ENCODE results near the gene TPP2.

Gene TPP2

GRCh38 chr13:102707467-102707866 lies 110.7 kb downstream of the TPP2 start:
- Histone ChIP-seq H2AFZ (ENCODE audit: low read depth, low read length) (no peak overlapping the region), H3K4me3 (ENCODE audit: low read length) (no peak overlapping the region), H3K27ac (ENCODE audit: low read length) (no peak overlapping the region), H3K36me3 (replicated peaks; ENCODE audit: low read depth, low read length) (no peaks in the 10 kb centered on the region), H4K20me1 (ENCODE audit: insufficient read depth, low read length) (no peaks in the 10 kb centered on the region), H3K4me1 (ENCODE audit: low read length) (no peaks in the 10 kb centered on the region), H3K4me2 (ENCODE audit: low read length) (no peak overlapping the region), H3K9me3 (ENCODE audit: insufficient read depth, low read length) (no peaks in the 10 kb centered on the region), H3K9ac (ENCODE audit: low read length) (no peak overlapping the region), H3K79me2 (ENCODE audit: low read length) (no peaks in the 10 kb centered on the region), H3K27me3 (ENCODE audit: low read depth, low read length) (peaks cover 11% of the 10 kb centered on the region)
- TF ChIP-seq CTCF (IDR thresholded peaks at IDR 0.05; ENCODE audit: low read depth, low read length) (no peak), EZH2phosphoT487 (IDR thresholded peaks at IDR 0.05; ENCODE audit: low read depth) (no peak)

GRCh38 chr13:102708211-102708610 lies 111.4 kb downstream of the TPP2 start:
- Histone ChIP-seq H3K9me3 (ENCODE audit: insufficient read depth, low read length) (no peaks in the 10 kb centered on the region), H3K9ac (ENCODE audit: low read length) (no peak overlapping the region), H4K20me1 (ENCODE audit: insufficient read depth, low read length) (no peaks in the 10 kb centered on the region), H3K36me3 (replicated peaks; ENCODE audit: low read depth, low read length) (no peaks in the 10 kb centered on the region), H3K4me3 (ENCODE audit: low read length) (no peak overlapping the region), H3K79me2 (ENCODE audit: low read length) (no peaks in the 10 kb centered on the region), H2AFZ (ENCODE audit: low read depth, low read length) (no peak overlapping the region), H3K27me3 (ENCODE audit: low read depth, low read length) (peaks cover 11% of the 10 kb centered on the region), H3K4me1 (ENCODE audit: low read length) (no peaks in the 10 kb centered on the region), H3K4me2 (ENCODE audit: low read length) (no peak overlapping the region), H3K27ac (ENCODE audit: low read length) (no peak overlapping the region)
- no peak for TF ChIP-seq EZH2phosphoT487 (IDR thresholded peaks at IDR 0.05; ENCODE audit: low read depth)
- TF ChIP-seq CTCF (IDR thresholded peaks at IDR 0.05; ENCODE audit: low read depth, low read length): no peak

GRCh38 chr13:102708991-102709390 lies 112.2 kb downstream of the TPP2 start:
- Histone ChIP-seq H3K4me2 (ENCODE audit: low read length) (no peak overlapping the region), H3K4me3 (ENCODE audit: low read length) (no peak overlapping the region), H3K9me3 (ENCODE audit: insufficient read depth, low read length) (no peaks in the 10 kb centered on the region), H3K27ac (ENCODE audit: low read length) (no peak overlapping the region), H3K9ac (ENCODE audit: low read length) (no peak overlapping the region), H3K27me3 (ENCODE audit: low read depth, low read length) (peaks cover 11% of the 10 kb centered on the region), H3K4me1 (ENCODE audit: low read length) (no peaks in the 10 kb centered on the region), H3K36me3 (replicated peaks; ENCODE audit: low read depth, low read length) (no peaks in the 10 kb centered on the region), H3K79me2 (ENCODE audit: low read length) (no peaks in the 10 kb centered on the region), H4K20me1 (ENCODE audit: insufficient read depth, low read length) (no peaks in the 10 kb centered on the region), H2AFZ (ENCODE audit: low read depth, low read length) (no peak overlapping the region)
- TF ChIP-seq EZH2phosphoT487 (IDR thresholded peaks at IDR 0.05; ENCODE audit: low read depth): no peak
- TF ChIP-seq CTCF (IDR thresholded peaks at IDR 0.05; ENCODE audit: low read depth, low read length): no peak

GRCh38 chr13:102709536-102709935 lies 112.8 kb downstream of the TPP2 start:
- Histone ChIP-seq H3K4me1 (ENCODE audit: low read length) (no peaks in the 10 kb centered on the region), H3K36me3 (replicated peaks; ENCODE audit: low read depth, low read length) (no peaks in the 10 kb centered on the region), H3K79me2 (ENCODE audit: low read length) (no peaks in the 10 kb centered on the region), H3K27me3 (ENCODE audit: low read depth, low read length) (peaks cover 6% of the 10 kb centered on the region; the same call in 1 of the 2 replicates), H4K20me1 (ENCODE audit: insufficient read depth, low read length) (no peaks in the 10 kb centered on the region), H3K9ac (ENCODE audit: low read length) (no peak overlapping the region), H3K4me3 (ENCODE audit: low read length) (no peak overlapping the region), H3K9me3 (ENCODE audit: insufficient read depth, low read length) (no peaks in the 10 kb centered on the region), H2AFZ (ENCODE audit: low read depth, low read length) (no peak overlapping the region), H3K4me2 (ENCODE audit: low read length) (no peak overlapping the region), H3K27ac (ENCODE audit: low read length) (no peak overlapping the region)
- no peak for TF ChIP-seq CTCF (IDR thresholded peaks at IDR 0.05; ENCODE audit: low read depth, low read length)
- no peak for TF ChIP-seq EZH2phosphoT487 (IDR thresholded peaks at IDR 0.05; ENCODE audit: low read depth)
